Kidney epithelial cell (primary cell): ENCODE data around the gene CCDC74B. TPM values are rescaled to one million over a fixed set of nuclear protein-coding genes. Genes with fewer than 3 reads are reported as not detected.
A peak's percentile ranks its signal among the peaks of the same experiment; 100 is the strongest.
"Not testable (repeated sequence)": the region's sequence is repeated elsewhere in the genome, so short reads cannot be mapped to it uniquely, and the experiment has no call there.

Experiments
- DNase-seq: peaks from one replicate; pipeline ENCODE4 v3.0.0-alpha.2; 2010; ENCODE audit warnings: low read depth
- H3K27me3 ChIP-seq: 2 replicates; pipeline ENCODE4 v1.6.0; 2011; ENCODE audit warnings: low read length; ENCODE audit not compliant: control insufficient read depth, insufficient read depth
- H3K36me3 ChIP-seq: 2 replicates; pipeline ENCODE4 v1.5.1; 2011; ENCODE audit warnings: low read length; ENCODE audit not compliant: control insufficient read depth, insufficient read depth
- H3K4me3 ChIP-seq: 2 replicates; pipeline ENCODE4 v1.5.1; 2011; ENCODE audit warnings: low read depth, mild to moderate bottlenecking, control low read depth, low read length
- CTCF ChIP-seq: IDR thresholded peaks from 2 replicates; pipeline ENCODE4 v1.5.1; 2011; ENCODE audit warnings: mild to moderate bottlenecking, moderate library complexity, low read length, control low read depth, inconsistent platforms; ENCODE audit not compliant: insufficient read depth, poor library complexity, severe bottlenecking
- total RNA-seq: library from RNA; depleted of rRNA; stranded (reverse); fragments of >200 nt; gene quantifications from 2 replicates; pipeline ENCODE4 v1.2.3, GENCODE V29; 2015

Gene CCDC74B
- total RNA-seq, 1 donor from 2014 or later = 9.5 TPM

DNA sequence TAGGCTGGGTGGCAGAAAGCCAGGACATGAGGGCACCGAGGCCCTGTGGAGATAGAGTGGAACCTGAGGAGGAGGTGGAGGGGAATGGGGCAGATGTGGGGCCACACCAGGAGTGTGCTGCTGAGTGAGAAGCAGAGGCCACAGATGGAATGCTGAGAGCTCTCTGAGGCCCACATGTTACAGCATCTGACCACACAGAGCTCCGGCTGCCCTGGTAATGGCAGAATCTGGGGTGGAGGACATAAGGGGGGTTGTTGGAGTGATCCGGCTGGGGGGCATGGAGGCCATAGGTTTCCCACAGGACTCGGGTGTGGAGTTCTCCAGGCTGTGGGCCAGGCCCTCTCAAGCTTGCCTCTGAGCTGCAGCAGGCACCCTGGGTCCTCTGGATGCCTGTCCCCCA is 41.0 kb upstream of the CCDC74B start:
- TF ChIP-seq CTCF = no peak
- no peaks in the 10 kb centered on the region for H3K27me3 ChIP-seq
- no peak for DNase-seq
- H3K36me3 ChIP-seq = peaks cover 1% of the 10 kb centered on the region
- no peak overlapping the region for H3K4me3 ChIP-seq

- TF ChIP-seq CTCF = no peak
- no peaks in the 10 kb centered on the region for H3K27me3 ChIP-seq
- H3K36me3 ChIP-seq = peaks cover 1% of the 10 kb centered on the region
- no peak overlapping the region for H3K4me3 ChIP-seq
- no peak for DNase-seq
Measured at GRCh38 chr2:130185436-130185835, 40.5 kb upstream of the CCDC74B start.

GRCh38 chr2:130183512-130184373 is 38.8 kb upstream of the CCDC74B start:
- no peak for DNase-seq
- Histone ChIP-seq H3K4me3 (peak overlapping the region; percentile 59), H3K36me3 (peaks cover 1% of the 10 kb centered on the region), H3K27me3 (no peaks in the 10 kb centered on the region)
- TF ChIP-seq CTCF = no peak

- not testable (repeated sequence) for H3K27me3 ChIP-seq, DNase-seq, H3K36me3 ChIP-seq
- H3K4me3 ChIP-seq = peak overlapping the region; percentile 59
Measured at GRCh38 chr2:130182826-130183511, 38.1 kb upstream of the CCDC74B start.

DNA sequence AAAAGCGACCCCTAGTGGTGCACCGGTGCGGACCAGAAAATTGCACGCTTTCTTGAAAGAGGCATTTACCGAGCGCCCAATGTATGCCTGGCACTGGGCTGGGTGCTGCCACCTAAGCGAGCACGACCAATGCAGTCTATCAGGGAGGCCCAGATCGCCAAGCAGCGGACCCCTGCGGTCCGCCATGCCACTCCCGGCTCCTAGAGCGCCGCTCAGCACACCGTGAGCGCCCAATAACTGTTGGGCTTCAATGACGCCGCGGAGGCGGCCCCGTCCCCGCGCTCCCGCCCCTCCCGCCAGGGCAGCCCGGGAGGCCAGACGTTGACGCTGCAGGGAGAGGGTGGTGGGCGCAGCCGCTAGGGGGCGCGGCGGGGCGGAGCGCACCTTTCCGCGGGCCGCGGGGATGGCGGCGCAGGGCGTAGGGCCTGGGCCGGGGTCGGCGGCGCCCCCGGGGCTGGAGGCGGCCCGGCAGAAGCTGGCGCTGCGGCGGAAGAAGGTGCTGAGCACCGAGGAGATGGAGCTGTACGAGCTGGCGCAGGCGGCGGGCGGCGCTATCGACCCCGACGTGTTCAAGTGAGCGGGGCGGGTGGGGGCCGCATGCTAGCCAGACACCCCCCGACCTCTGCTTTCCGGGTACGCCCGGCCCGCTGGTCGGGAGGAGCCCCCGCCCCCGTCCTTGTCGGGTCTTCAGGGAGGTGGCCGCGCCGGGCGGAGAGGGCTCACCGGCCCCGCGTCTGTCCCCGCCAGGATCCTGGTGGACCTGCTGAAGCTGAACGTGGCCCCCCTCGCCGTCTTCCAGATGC is 37.2 kb upstream of the CCDC74B start, which contains the start of gene MZT2B:
TSS of gene MZT2B (plus strand) at position 383 of the 803 bp plus-strand sequence. CDS start at position 404, 21 bp downstream.
- not testable (repeated sequence) for H3K36me3 ChIP-seq

More for the DNA sequence above, 37.2 kb upstream of the CCDC74B start, which contains the start of gene MZT2B:
- H3K27me3 ChIP-seq = not testable (repeated sequence)
- peak within 1 kb of the TSS; percentile 79 for H3K4me3 ChIP-seq
- peak; percentile 54 for TF ChIP-seq CTCF
- peak; percentile 29 for DNase-seq
